CD4-positive, alpha-beta T cell treated with Interleukin-21 for 1 hour (primary cell): Measurements from ENCODE around the gene PTPRCAP.

Source experiments
- DNase-seq: peaks from one replicate; pipeline ENCODE4 v3.0.0-alpha.2; 2020

PTPRCAP gene

GRCh38 chr11:67423891-67424613 is 13.4 kb downstream of the PTPRCAP start:
- no peak for DNase-seq

- DNase-seq: no peak
Observed at GRCh38 chr11:67423466-67423865, 14.0 kb downstream of the PTPRCAP start.

GRCh38 chr11:67422891-67423290 is 14.6 kb downstream of the PTPRCAP start:
- DNase-seq: no peak

- no peak for DNase-seq
Observed at GRCh38 chr11:67421430-67422031, 16.0 kb downstream of the PTPRCAP start.

GRCh38 chr11:67420646-67421429 is 16.6 kb downstream of the PTPRCAP start:
- peak; percentile 98 for DNase-seq

GRCh38 chr11:67420147-67420645 is 17.3 kb downstream of the PTPRCAP start:
- DNase-seq: no peak

GRCh38 chr11:67419325-67420049 is 18.0 kb downstream of the PTPRCAP start:
- DNase-seq: no peak

- DNase-seq: no peak
Observed at GRCh38 chr11:67418476-67419281, 18.8 kb downstream of the PTPRCAP start.

- no peak for DNase-seq
Observed at GRCh38 chr11:67417425-67417824, 20.1 kb downstream of the PTPRCAP start.

- peak; percentile 89 for DNase-seq
Observed at GRCh38 chr11:67416416-67417335, 20.8 kb downstream of the PTPRCAP start.

- no peak for DNase-seq
Observed at GRCh38 chr11:67415501-67416304, 21.8 kb downstream of the PTPRCAP start, which contains the start of gene CARNS1. Gene CARNS1 (plus strand): TSS chr11:67415678. CDS start chr11:67416200, 522 bp downstream.

GRCh38 chr11:67413266-67413849 is 24.1 kb downstream of the PTPRCAP start:
- DNase-seq: no peak

- no peak for DNase-seq
Observed at GRCh38 chr11:67412495-67413179, 24.8 kb downstream of the PTPRCAP start.

- no peak for DNase-seq
Observed at GRCh38 chr11:67411785-67412152, 25.7 kb downstream of the PTPRCAP start.

GRCh38 chr11:67410984-67411784 is 26.3 kb downstream of the PTPRCAP start:
- DNase-seq: no peak

GRCh38 chr11:67410369-67410831 is 27.1 kb downstream of the PTPRCAP start:
- no peak for DNase-seq

- DNase-seq: no peak
Observed at GRCh38 chr11:67409781-67410368, 27.6 kb downstream of the PTPRCAP start.

GRCh38 chr11:67409261-67409666 is 28.2 kb downstream of the PTPRCAP start:
- DNase-seq: peak; percentile 83
